GM10266 (cell line): Measurements from ENCODE around the gene ITFG1.

Experiments used
- DNase-seq: peaks from one replicate; pipeline ENCODE4 v3.0.0; 2012; ENCODE audit errors: extremely low spot score
- TF ChIP-seq, protein P1 (sequence below): IDR thresholded peaks from 2 replicates; pipeline ENCODE4 v1.5.1; 2012; ENCODE audit warnings: mild to moderate bottlenecking, low read depth; ENCODE audit not compliant: control insufficient read depth, insufficient read depth; ENCODE audit errors: missing control alignments

Gene ITFG1

DNA sequence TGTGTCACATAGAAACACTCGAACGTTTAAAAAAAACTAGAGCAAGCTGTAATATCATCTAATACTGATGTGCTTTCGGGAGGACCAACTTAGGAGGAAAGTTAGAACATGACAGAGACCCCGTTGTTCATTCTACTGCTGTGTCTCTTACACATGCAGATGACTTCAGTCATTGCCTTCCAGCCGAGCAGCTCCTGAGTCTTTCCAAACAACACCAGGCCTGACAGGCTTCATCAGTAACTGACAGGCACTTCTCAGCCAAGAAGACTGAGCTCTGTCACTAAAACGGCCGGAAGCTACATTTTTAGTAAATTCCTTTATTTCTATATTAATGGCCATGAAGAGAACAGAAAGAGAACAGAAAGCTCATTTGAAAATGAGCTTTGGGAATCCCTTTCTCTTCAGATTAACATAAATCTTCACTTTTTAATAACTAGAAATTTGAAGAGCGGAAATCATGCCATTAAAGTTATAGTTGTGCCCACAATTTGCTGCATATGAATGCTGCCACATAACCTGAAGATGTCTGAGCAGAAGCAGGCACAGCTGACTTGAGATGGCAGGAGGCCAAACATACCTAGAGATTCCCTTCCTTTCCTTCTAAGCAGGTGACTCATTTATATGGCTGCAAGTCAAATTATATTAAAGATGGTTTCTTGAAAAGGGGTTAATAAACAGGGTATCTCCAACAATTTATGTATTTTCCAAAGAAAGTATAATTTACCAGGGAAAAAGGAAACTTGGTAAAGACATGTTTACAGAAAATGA, 148.9 kb downstream of the ITFG1 start:
- TF ChIP-seq, protein P1, sequence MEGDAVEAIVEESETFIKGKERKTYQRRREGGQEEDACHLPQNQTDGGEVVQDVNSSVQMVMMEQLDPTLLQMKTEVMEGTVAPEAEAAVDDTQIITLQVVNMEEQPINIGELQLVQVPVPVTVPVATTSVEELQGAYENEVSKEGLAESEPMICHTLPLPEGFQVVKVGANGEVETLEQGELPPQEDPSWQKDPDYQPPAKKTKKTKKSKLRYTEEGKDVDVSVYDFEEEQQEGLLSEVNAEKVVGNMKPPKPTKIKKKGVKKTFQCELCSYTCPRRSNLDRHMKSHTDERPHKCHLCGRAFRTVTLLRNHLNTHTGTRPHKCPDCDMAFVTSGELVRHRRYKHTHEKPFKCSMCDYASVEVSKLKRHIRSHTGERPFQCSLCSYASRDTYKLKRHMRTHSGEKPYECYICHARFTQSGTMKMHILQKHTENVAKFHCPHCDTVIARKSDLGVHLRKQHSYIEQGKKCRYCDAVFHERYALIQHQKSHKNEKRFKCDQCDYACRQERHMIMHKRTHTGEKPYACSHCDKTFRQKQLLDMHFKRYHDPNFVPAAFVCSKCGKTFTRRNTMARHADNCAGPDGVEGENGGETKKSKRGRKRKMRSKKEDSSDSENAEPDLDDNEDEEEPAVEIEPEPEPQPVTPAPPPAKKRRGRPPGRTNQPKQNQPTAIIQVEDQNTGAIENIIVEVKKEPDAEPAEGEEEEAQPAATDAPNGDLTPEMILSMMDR, result no peak
- DNase-seq, result no peak

DNA sequence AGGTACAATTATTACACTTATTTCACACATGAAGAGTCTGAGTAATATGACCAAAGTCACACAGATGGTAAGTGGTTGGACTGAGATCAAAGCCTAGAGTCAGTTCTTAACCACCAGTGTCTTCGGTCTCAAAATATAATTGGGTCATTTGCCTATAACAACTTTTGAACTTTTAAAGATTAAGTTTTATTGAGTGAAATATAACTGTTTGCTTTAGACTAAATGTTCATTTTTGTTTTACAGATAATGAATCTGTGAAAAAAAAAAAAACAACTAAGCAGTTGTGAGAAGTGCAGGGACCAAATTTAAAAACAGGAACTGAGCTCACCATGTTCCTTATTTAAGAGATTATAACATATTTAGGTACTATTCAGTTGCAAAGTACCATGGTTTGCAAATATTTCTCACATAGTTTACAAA, 150.1 kb downstream of the ITFG1 start:
- TF ChIP-seq, protein P1, result no peak
- no peak for DNase-seq

DNA sequence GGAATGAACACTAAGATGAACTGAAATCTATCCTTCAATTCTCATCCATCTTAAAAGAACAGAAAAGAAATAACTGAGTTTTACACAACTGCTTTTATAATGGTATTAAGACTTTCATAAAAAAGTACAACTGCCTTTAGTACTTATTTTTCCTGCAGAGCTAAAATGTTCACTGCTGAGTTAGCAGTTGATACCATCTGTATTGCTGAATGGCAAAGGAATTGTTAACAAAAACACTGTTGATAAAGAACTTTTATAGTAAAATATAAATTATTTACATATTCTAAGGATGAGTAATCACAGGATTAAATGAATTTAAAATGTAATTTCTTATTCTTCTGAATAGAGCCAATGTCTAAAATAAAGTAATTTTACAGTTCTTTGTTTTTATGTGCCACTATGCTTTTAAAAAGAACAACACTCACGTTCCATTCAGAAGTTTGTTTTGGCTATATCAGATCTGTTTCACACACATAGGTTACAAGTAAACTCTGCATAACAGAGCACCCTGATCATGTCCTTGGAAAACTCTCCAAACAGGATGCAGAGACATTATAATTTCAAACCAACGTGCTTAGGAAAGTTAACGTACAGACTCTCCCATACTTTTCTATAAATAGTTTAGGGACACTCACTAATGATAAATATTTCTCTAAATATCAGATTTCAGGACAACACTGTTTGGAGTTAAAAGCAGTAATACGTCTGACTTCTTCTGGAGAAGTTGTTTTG, 151.1 kb downstream of the ITFG1 start:
- DNase-seq, result no peak
- TF ChIP-seq, protein P1, result no peak

DNA sequence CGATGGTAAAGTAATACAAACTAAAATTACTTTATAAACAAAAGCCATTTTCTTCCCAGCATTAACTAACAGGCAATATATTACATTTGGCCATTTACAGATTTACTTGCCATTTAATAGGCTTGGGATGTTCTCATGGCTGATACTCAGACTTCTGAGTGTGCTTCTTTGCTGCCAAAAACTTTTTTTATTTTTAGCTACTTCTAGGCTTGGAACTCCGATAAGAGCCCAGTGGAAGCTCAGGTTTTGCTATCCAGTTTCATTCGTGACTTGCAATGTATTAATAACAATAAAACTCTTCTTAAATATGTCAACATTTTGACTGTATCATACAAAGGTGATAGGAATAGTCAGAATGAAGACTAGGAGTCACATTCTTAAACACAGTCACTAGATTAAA, 152.3 kb downstream of the ITFG1 start:
- TF ChIP-seq, protein P1, result no peak
- DNase-seq, result no peak

DNA sequence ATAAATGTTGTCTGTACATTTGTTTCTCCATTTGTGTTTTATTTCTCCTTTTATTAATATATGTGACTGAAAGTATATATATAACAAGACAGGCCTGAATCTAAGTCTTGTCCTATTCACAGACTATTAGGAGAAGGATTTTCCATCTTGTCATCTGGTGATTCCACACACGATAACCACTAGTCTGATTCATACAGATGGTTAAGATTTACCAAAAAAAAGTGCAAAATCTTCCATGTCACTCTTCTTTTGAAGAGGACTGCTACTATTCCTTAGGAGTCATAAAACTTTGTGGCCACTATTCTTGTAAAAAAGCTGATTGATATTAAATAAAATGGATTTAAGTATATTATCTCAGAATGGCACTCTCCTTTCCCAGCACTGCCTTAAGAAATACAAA, 156.3 kb downstream of the ITFG1 start:
- TF ChIP-seq, protein P1, result no peak
- no peak for DNase-seq

DNA sequence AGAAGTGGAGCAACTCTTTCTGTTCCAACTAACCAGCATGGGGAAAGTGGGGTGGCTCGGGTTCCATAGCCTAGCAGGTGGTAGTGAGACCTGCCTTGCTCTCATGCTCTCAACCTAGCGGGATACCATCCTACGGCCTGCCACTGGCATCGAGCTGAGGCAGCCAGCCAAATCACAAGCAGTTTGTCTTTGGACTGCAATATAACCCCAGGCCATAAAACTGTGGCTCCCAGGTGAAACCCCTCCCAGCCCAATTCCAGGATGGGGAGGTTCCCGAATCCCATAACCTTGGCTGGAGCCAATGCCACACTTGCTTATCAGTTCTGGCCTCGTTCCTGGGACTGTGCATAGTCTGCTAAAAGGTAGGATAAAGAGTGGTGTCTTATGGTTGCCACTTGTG, 161.3 kb downstream of the ITFG1 start:
- TF ChIP-seq, protein P1, result no peak
- DNase-seq, result no peak

DNA sequence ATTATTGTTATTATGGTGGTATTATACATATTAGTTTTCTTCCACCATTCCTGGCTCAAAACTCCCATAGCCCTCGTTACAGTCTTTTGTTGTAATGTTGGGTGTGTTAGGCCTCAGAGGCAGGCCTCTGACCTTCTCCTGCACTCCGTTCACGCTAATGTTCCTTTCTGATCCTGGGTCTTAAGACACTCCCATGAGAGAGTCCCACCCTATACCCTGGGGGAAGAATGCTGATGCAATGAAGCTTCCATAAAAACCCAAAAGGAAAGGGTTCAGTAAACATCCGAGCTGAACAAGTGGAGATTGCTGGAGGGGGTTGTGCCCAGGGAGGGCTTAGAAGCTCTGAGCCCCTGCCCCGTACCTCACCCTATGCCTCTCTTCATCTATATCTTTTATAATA, 175.9 kb downstream of the ITFG1 start:
- DNase-seq, result no peak
- TF ChIP-seq, protein P1, result no peak
